Activated CD4-positive, alpha-beta memory T cell treated with anti-CD3 and anti-CD28 coated beads for 36 hours (primary cell): ENCODE results near the gene FRMPD2. TPM values are rescaled to one million over a fixed set of nuclear protein-coding genes. Genes with fewer than 3 reads are reported as not detected.
"Not testable (repeated sequence)": the region's sequence is repeated elsewhere in the genome, so short reads cannot be mapped to it uniquely, and the experiment has no call there.

Source experiments
- CTCF ChIA-PET: fragments of 350-600 bp; sonication (Branson Sonifier 250); formaldehyde crosslinking; loops from one replicate; lab custom pipeline; 2021; ENCODE audit warnings: antibody characterized with exemption, inconsistent platforms; lab: Charles Lee
- POLR2A ChIA-PET: fragments of 350-600 bp; sonication (Branson Sonifier 250); formaldehyde crosslinking; loops from one replicate; lab custom pipeline; 2021; ENCODE audit warnings: antibody characterized with exemption; lab: Charles Lee
- DNase-seq: peaks from one replicate; pipeline ENCODE4 v3.0.0-alpha.2; 2020
- H3K27ac Mint-ChIP-seq: one replicate; pipeline ENCODE4 v1.8.0; 2021; ENCODE audit warnings: mixed read lengths
- H3K27me3 Mint-ChIP-seq: one replicate; pipeline ENCODE4 v1.8.0; 2021; ENCODE audit warnings: mixed read lengths
- H3K36me3 Mint-ChIP-seq: one replicate; pipeline ENCODE4 v1.8.0; 2021; ENCODE audit warnings: mixed read lengths
- H3K4me1 Mint-ChIP-seq: one replicate; pipeline ENCODE4 v1.8.0; 2021; ENCODE audit warnings: low read depth, mixed read lengths
- H3K4me3 Mint-ChIP-seq: one replicate; pipeline ENCODE4 v1.8.0; 2021; ENCODE audit warnings: mild to moderate bottlenecking, mixed read lengths
- H3K9me3 Mint-ChIP-seq: one replicate; pipeline ENCODE4 v1.8.0; 2021; ENCODE audit warnings: mixed read lengths
- intact Hi-C: fragments of 100-400 bp; cut with micrococcal nuclease; formaldehyde crosslinking; loops from one replicate; pipeline ENCODE4 v1.15.1; 2023
- total RNA-seq, 2 experiments: library from RNA; stranded (reverse); gene quantifications; one replicate each; pipeline ENCODE4 v1.2.3, GENCODE V29; 2021

FRMPD2 gene
- total RNA-seq, 2 experiments from 2014 or later: not detected

GRCh38 chr10:48287417-48288391 is 13.2 kb upstream of the FRMPD2 start:
- ChIA-PET POLR2A (no interaction called here), CTCF (no interaction called here)
- no peaks in the 10 kb centered on the region for H3K36me3 Mint-ChIP-seq
- intact Hi-C loops: no loop called here
- H3K4me1 Mint-ChIP-seq: peaks cover 7% of the 10 kb centered on the region
- H3K27me3 Mint-ChIP-seq: peaks cover 19% of the 10 kb centered on the region
- DNase-seq: no peak
- peaks cover 6% of the 10 kb centered on the region for H3K9me3 Mint-ChIP-seq
- no peak overlapping the region for H3K4me3 Mint-ChIP-seq
- H3K27ac Mint-ChIP-seq: no peak overlapping the region

- H3K27ac Mint-ChIP-seq: no peak overlapping the region
- H3K4me1 Mint-ChIP-seq: peaks cover 7% of the 10 kb centered on the region
- POLR2A ChIA-PET: no interaction called here
- no peaks in the 10 kb centered on the region for H3K36me3 Mint-ChIP-seq
- no peak overlapping the region for H3K4me3 Mint-ChIP-seq
- DNase-seq: no peak
- CTCF ChIA-PET: no interaction called here
- H3K9me3 Mint-ChIP-seq: peaks cover 9% of the 10 kb centered on the region
- intact Hi-C loops: no loop called here
- peaks cover 22% of the 10 kb centered on the region for H3K27me3 Mint-ChIP-seq
Measured at GRCh38 chr10:48286356-48286755, 11.9 kb upstream of the FRMPD2 start.

GRCh38 chr10:48285710-48286109 is 11.2 kb upstream of the FRMPD2 start:
- intact Hi-C loops: no loop called here
- H3K27me3 Mint-ChIP-seq: peaks cover 28% of the 10 kb centered on the region
- no peaks in the 10 kb centered on the region for H3K36me3 Mint-ChIP-seq
- ChIA-PET POLR2A (no interaction called here), CTCF (no interaction called here)
- peaks cover 14% of the 10 kb centered on the region for H3K9me3 Mint-ChIP-seq
- H3K27ac Mint-ChIP-seq: no peak overlapping the region
- DNase-seq: no peak
- H3K4me1 Mint-ChIP-seq: peaks cover 7% of the 10 kb centered on the region
- no peak overlapping the region for H3K4me3 Mint-ChIP-seq

GRCh38 chr10:48284811-48285210 is 10.3 kb upstream of the FRMPD2 start:
- DNase-seq: no peak
- Mint-ChIP-seq H3K4me3 (no peak overlapping the region), H3K27ac (no peak overlapping the region), H3K9me3 (peaks cover 14% of the 10 kb centered on the region), H3K4me1 (peaks cover 7% of the 10 kb centered on the region), H3K27me3 (peaks cover 30% of the 10 kb centered on the region), H3K36me3 (no peaks in the 10 kb centered on the region)
- ChIA-PET POLR2A (no interaction called here), CTCF (no interaction called here)
- intact Hi-C loops: no loop called here

- Mint-ChIP-seq H3K27me3 (peaks cover 31% of the 10 kb centered on the region), H3K27ac (no peak overlapping the region)
Measured at GRCh38 chr10:48284002-48284546, 9.6 kb upstream of the FRMPD2 start.

GRCh38 chr10:48282829-48283228 is 8.3 kb upstream of the FRMPD2 start:
- H3K4me3 Mint-ChIP-seq: no peak overlapping the region
- H3K27me3 Mint-ChIP-seq: peaks cover 35% of the 10 kb centered on the region

More at GRCh38 chr10:48284002-48284546, 9.6 kb upstream of the FRMPD2 start:
- DNase-seq: no peak
- Mint-ChIP-seq H3K4me1 (peaks cover 3% of the 10 kb centered on the region), H3K9me3 (peaks cover 14% of the 10 kb centered on the region), H3K36me3 (no peaks in the 10 kb centered on the region), H3K4me3 (no peak overlapping the region)
- ChIA-PET CTCF (no interaction called here), POLR2A (no interaction called here)
- intact Hi-C loops: no loop called here

GRCh38 chr10:48281697-48282096 is 7.2 kb upstream of the FRMPD2 start:
- H3K4me3 Mint-ChIP-seq, CTCF ChIA-PET, DNase-seq, POLR2A ChIA-PET, H3K27ac Mint-ChIP-seq, intact Hi-C loops, H3K36me3 Mint-ChIP-seq, H3K4me1 Mint-ChIP-seq: not testable (repeated sequence)
- peaks cover 14% of the 10 kb centered on the region for H3K9me3 Mint-ChIP-seq
- H3K27me3 Mint-ChIP-seq: peaks cover 37% of the 10 kb centered on the region

More at GRCh38 chr10:48282829-48283228, 8.3 kb upstream of the FRMPD2 start:
- H3K4me1 Mint-ChIP-seq: no peaks in the 10 kb centered on the region
- H3K36me3 Mint-ChIP-seq: no peaks in the 10 kb centered on the region
- H3K9me3 Mint-ChIP-seq: peaks cover 14% of the 10 kb centered on the region
- POLR2A ChIA-PET: no interaction called here
- CTCF ChIA-PET: no interaction called here
- intact Hi-C loops: no loop called here
- no peak for DNase-seq
- no peak overlapping the region for H3K27ac Mint-ChIP-seq

- no peaks in the 10 kb centered on the region for H3K36me3 Mint-ChIP-seq
- H3K4me3 Mint-ChIP-seq: no peak overlapping the region
- H3K9me3 Mint-ChIP-seq: peaks cover 14% of the 10 kb centered on the region
- intact Hi-C loops: no loop called here
- H3K27ac Mint-ChIP-seq: no peak overlapping the region
- H3K4me1 Mint-ChIP-seq: no peaks in the 10 kb centered on the region
- ChIA-PET POLR2A (no interaction called here), CTCF (no interaction called here)
- peaks cover 23% of the 10 kb centered on the region for H3K27me3 Mint-ChIP-seq
- no peak for DNase-seq
Measured at GRCh38 chr10:48279081-48279751, 4.7 kb upstream of the FRMPD2 start.

- POLR2A ChIA-PET: no interaction called here
- Mint-ChIP-seq H3K9me3 (peaks cover 9% of the 10 kb centered on the region), H3K4me3 (no peak overlapping the region), H3K36me3 (no peaks in the 10 kb centered on the region), H3K27me3 (peaks cover 18% of the 10 kb centered on the region), H3K27ac (no peak overlapping the region), H3K4me1 (no peaks in the 10 kb centered on the region)
- DNase-seq: no peak
- CTCF ChIA-PET: no interaction called here
- intact Hi-C loops: no loop called here
Measured at GRCh38 chr10:48277093-48277492, 2.6 kb upstream of the FRMPD2 start.

- no peak for DNase-seq
- H3K27ac Mint-ChIP-seq: no peak overlapping the region
- peaks cover 9% of the 10 kb centered on the region for H3K27me3 Mint-ChIP-seq
- H3K9me3 Mint-ChIP-seq: no peaks in the 10 kb centered on the region
- CTCF ChIA-PET: no interaction called here
- intact Hi-C loops: no loop called here
- POLR2A ChIA-PET: no interaction called here
- no peak overlapping the region for H3K4me3 Mint-ChIP-seq
- no peaks in the 10 kb centered on the region for H3K36me3 Mint-ChIP-seq
- H3K4me1 Mint-ChIP-seq: no peaks in the 10 kb centered on the region
Measured at GRCh38 chr10:48273741-48274140, 755 bp downstream of the FRMPD2 start.

GRCh38 chr10:48272682-48273081 is 1.8 kb downstream of the FRMPD2 start:
- intact Hi-C loops: no loop called here
- peaks cover 3% of the 10 kb centered on the region for H3K9me3 Mint-ChIP-seq
- POLR2A ChIA-PET: no interaction called here

GRCh38 chr10:48271047-48271730 is 3.3 kb downstream of the FRMPD2 start:
- ChIA-PET CTCF (no interaction called here), POLR2A (no interaction called here)
- no peak for DNase-seq
- no peak overlapping the region for H3K4me3 Mint-ChIP-seq
- H3K27ac Mint-ChIP-seq: no peak overlapping the region
- H3K9me3 Mint-ChIP-seq: peaks cover 9% of the 10 kb centered on the region
- H3K27me3 Mint-ChIP-seq: peaks cover 7% of the 10 kb centered on the region
- peaks cover 3% of the 10 kb centered on the region for H3K4me1 Mint-ChIP-seq
- intact Hi-C loops: no loop called here
- no peaks in the 10 kb centered on the region for H3K36me3 Mint-ChIP-seq

More at GRCh38 chr10:48272682-48273081, 1.8 kb downstream of the FRMPD2 start:
- Mint-ChIP-seq H3K27ac (no peak overlapping the region), H3K4me1 (no peaks in the 10 kb centered on the region), H3K27me3 (peaks cover 6% of the 10 kb centered on the region), H3K4me3 (no peak overlapping the region), H3K36me3 (no peaks in the 10 kb centered on the region)
- DNase-seq: no peak
- CTCF ChIA-PET: no interaction called here
